NCI-H2227 (cell line): ENCODE results near the gene RABGEF1.
A peak's percentile ranks its signal among the peaks of the same experiment; 100 is the strongest.
"Not testable (repeated sequence)": the region's sequence is repeated elsewhere in the genome, so short reads cannot be mapped to it uniquely, and the experiment has no call there.

Source experiments
- DNase-seq: peaks from one replicate; lab custom pipeline; 2025; ENCODE audit not compliant: unreplicated experiment; lab: John Stamatoyannopoulos, UW

RABGEF1 gene

DNA sequence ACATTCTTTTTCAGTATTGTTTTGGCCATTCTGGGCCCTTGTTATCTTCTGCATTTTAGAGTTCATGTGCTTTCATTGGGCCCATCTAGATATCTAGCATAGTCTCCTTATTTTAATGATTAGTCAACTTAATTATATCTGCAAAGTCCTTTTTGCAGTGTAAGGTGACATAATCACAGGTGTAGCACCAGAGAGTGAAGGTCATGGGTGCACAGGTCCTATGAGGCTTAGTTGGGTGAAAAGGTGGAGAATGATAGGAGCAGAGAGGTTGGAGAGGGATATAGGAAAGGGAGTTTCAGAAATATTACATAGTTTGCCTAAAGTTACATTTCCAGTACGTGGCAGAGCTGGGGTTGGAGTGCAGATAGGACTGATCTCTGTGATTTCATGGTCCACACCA is 24.4 kb downstream of the RABGEF1 start:
- DNase-seq = not testable (repeated sequence)

DNA sequence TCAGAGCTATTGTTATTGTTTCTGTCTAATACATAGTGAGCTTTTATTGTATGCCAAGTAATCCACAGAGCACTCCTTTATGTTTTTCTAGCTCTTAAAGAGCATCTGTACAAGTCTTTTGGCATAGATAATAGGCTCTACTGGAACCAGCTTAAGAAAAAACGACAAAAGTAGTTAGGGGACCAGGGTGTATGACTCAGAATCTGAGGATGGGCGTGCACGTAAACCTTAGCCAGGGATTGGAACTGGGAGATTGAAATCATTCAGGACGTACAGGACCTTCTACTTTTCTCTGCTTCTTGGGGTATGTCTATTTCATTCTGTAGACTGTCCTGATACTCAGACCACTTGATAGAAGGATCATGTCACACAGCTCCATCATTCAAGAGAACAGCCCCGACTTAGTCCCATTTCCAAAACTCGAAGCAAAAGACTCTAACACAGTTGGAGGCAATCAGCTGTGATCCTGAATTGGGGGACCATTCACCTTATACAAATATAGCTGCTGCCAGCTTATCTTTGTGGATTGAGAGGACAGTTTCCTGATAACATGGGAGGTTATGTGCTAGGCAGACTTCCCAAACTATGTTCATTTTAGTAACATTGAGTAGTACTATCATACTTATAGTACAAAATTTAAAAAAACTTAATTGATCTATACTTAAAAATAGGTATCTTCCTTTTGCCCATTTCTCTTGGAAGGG is 24.9 kb downstream of the RABGEF1 start:
- DNase-seq = not testable (repeated sequence)

DNA sequence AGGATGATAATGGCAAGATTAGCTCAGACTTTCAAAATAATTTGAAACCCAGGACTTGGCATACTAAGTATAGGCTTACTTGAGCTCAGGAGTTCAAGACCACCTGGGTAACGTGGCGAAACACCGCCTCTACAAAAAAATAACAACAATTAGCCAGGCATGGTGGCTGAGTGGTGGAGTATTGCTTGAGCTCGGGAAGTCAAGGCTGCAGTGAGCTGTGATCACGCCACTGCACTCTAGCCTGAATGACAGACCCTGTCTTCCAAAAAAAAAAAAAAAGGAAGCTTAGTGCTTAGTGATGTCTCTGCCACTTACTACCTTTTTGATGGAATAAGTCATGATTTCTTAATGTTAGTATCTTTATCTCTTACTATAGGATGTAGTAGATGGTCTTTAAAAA is 25.5 kb downstream of the RABGEF1 start:
- DNase-seq = no peak

DNA sequence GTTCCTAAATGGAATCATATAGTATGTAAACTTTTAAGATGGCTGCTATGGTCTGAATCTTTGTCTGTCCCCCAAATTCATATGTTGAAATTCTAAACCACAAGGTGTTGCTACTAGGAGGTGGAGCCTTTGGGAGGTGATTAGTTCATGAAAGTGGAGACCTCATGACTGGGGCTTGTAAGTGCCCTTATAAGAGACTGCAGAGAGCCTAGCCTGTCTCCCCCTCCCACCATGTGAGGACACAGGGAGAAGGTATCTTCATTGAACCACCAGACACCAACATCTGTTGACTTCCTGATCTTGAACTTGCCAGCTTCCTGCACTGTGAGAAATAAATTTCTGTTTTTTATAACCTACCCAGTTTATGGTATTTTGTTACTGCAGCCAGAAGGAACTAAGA is 27.0 kb downstream of the RABGEF1 start:
- not testable (repeated sequence) for DNase-seq

DNA sequence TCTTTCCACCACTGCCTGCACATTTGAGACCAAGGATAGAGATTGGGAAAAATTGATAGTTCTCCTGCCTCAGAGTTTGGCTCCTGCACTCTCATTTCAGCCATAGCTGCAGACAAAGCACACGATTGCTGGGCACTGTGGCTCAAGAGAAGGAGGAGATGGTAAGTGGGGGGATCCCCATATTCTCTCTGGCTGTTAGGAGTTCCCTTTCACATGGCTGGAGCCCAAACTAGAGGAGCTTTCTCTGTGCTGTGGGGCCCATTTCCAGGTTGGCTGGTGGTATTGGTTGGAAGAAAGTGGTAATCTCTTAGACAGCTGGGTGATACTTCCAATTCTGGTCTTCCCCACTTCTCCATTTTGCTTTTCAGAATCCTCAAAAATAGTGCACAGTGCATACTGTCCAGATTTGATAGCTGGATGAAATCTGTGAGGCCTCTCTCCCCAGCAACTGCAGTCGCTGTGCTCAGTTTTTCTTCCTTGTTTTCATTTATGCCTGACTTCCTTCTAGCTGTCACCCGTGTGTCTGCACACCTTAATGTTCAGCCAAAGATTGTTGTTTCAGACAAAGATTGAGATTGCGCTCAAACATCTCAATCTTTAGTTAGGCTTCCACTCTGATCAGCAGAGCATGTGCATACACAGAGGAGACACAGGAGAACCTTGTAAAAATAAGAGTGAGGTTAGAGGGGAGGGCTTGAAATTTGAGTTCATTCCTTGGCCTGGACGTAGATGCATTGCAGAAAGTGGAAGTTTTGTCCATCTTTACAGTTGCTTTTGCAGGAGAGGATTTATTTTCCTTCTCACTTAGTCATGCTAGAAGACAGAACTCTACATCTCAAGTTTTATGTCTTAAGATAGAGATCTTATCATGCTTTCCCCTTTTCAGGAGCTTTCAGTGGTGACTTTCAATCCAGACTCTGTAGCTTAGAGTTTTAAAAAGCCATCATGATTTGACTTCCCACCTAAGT is 28.6 kb downstream of the RABGEF1 start:
- no peak for DNase-seq

DNA sequence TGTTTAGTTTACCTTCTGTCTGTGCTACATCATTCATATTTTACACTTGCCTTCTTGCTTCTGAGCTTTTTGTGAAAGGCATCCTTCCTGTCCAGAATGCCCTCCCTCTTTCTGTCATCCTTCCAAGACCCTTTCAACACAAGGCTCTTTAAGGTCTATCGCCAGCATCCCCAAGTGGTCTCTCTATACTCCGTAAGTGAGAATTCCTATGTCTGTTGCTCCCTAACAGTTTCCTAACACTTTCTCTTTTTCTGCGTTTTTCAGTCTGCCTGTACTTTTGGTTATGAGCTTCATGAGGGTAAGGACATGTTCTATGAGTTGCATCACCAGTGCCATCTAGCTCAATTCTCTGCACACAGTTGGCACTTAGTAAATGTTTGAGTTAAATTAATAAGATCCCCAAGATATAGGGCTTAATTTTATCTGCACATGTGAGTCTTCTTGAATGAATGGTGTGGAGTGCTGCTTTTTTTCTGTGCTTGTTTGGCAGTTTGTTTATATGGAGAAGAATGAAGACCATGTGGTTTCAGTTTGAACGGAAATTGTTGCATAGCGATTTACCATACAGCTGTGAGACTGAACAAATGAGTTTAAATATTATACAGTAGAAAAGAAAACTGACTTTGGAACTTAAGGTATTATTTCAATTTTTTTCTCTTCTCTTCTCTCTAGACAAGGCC is 29.4 kb downstream of the RABGEF1 start:
- no peak for DNase-seq

DNA sequence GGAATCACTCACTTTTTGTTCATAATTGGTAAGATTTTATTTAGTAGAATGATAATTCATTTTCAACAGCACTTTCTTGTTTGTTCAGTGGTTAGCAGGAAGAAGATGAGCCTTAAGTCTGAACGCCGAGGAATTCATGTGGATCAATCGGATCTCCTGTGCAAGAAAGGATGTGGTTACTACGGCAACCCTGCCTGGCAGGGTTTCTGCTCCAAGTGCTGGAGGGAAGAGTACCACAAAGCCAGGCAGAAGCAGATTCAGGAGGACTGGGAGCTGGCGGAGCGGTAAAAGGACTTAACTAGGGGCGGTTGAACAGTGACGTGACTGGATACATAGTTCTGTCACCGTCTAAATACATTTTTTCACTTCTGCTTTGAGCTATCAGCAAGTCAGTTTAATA is 31.3 kb downstream of the RABGEF1 start:
- peak; percentile 16 for DNase-seq

DNA sequence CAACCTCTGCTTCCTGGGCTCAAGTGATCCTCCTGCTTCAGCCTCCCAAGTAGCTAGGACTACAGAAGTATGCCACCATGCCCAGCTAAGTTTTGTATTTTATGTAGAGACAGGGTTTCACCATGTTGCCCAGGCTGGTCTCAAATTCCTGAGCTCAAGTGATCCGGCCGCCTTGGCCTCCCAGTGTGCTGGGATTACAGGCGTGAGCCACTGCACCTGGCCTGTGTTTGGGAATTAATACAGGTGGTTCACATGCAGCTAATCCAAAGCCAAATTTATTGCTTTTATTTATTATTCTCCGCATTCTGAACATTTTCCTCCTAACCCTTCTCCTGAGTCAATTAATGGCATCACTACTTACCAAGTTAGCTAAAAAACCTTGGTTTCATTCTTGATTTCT is 33.2 kb downstream of the RABGEF1 start:
- not testable (repeated sequence) for DNase-seq

DNA sequence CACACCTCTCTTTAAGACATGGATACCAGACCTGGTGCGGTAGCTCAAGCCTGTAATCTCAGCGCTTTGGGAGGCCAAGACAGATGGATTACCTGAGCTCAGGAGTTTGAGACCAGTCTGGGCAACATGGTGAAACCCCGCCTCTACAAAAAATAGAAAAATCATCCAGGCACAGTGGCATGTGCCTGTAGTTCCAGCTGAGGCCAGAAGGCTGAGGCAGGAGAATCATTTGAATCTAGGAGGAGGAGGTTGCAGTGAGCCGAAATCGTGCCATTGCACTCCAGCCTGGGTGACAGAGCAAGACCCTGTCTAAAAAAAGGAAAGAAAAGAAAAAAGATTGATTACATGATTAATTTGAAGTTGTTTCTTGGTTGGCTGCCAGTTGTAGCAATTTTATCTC is 35.9 kb downstream of the RABGEF1 start:
- not testable (repeated sequence) for DNase-seq

DNA sequence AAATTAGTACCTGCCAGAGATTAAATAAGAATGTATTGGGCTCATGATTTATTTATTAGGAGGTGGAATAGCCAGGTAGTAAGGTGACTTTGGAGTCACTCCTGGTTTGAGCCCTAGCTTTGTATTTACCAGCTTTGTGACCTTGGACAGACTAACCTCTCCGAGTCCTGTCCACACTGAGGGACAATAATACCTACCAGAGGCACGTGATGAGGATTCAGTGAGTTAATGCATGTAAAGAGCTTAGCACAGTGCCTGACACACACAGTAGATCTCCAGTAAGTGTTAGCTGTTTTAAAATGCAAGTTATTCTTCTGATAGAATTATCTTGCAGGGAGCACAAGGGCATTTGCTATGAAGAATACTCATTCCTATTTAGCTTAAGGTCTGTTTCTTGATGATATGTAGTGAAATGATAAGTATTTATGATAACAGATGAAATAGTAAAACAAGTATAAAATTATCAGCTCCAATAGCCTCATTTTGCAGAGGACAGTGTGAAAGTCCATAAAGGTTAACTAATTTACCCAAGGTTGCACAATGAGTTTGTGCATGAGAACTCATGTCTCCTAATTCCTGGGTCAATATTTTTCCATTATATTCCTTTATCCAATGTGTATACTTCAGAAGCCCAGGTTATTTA is 36.4 kb downstream of the RABGEF1 start:
- no peak for DNase-seq

DNA sequence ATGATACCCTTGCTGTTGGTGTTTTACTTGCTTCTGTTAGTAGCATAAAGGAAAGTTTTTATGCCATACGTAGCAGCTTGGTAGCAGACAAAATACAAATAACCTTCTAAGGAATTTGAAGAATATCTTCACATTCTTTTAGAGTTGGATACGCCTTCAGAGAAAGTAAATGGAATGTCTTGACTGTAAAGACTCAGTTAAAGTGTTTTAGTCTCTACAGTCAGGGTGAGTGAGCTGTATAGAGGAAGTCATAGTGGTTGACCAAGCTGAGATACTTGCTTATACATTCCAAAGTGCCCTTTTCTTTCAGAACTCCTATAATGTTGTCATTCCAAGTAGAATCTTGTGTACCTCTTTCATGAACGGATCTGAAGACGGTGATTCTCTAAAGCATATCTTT is 37.7 kb downstream of the RABGEF1 start:
- DNase-seq = no peak

DNA sequence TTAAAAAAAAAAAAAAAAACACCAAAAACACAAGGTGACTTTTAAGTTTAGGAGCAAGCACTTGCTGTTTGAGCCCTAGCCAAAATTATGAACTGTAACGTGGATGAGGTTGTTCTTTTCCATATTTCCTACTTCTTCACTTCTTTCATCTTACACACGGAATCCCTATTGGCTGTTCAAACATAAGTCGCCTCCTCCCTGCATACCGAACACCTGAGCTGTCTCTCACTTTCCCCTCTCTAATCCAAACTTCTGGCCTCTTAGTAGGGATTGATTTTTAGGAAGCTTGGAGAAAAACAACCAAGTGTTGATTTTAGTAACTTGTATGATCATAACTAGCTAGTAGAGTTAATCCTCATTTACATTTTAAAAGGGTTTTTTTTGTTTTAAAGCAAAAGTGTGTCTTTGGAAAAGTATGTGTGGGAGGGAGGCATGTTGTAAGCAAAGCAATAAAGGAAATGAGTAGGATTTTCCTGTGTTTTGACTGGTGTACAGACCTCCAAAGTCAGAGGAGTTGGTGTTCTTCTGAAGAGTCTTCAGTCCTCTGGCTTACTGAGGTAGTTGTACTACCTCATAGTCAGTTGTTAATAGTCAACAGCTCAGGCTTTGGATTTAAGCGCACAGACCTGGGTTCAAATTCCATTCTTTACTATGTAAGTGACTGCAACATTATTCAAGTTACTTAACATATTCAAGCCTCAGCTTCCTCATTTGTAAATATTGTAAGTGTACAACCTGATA is 39.3 kb downstream of the RABGEF1 start:
- no peak for DNase-seq

DNA sequence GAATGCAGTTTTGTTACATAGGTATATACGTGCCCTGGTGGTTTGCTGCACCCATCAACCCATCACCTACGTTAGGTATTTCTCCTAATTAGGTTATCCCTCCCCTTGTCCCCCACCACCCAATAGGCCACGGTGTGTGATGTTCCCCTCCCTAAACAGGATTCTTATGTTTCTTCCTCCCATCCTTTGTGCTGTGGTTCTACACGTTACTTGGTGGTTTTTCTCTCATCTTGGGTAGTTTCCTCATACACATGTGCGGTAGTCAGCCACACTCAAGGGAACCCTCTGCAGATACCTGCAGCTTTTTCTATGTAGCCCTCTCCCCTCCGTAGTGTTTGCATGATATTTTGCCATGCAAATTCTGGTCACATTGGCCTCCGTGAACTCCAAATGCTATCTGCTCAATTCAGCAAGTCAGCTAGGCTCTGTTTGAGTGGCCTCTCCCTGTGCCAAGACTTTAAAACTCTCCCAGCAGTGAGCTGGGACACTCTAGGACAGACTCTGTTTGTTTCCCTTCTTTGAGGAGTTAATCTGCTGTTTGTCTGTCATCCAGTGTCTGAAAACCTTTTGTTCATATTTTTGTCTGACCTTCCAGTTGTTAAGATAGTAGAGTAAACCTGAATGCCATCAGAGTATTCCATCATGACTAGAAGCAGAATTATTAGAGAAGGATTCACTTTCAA is 41.0 kb downstream of the RABGEF1 start:
- no peak for DNase-seq

DNA sequence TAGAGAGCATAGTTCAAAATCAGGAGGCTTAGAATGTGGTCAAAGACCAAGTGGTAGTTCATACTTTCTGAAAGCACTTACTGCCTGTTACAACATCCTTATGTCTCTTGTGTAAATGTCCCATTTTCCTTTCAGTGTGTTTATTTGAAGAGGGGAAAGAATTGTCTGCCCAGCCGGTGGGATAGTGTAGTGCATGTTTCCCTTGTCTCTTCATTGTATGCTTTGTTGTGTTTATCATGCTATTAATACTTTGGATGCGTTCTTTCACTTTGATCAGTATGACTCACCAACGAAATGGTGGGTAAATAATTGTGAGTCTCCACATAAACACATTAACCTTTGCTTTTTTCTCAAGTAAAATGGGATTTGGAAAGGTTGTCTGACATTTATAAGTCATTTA is 42.3 kb downstream of the RABGEF1 start:
- not testable (repeated sequence) for DNase-seq

DNA sequence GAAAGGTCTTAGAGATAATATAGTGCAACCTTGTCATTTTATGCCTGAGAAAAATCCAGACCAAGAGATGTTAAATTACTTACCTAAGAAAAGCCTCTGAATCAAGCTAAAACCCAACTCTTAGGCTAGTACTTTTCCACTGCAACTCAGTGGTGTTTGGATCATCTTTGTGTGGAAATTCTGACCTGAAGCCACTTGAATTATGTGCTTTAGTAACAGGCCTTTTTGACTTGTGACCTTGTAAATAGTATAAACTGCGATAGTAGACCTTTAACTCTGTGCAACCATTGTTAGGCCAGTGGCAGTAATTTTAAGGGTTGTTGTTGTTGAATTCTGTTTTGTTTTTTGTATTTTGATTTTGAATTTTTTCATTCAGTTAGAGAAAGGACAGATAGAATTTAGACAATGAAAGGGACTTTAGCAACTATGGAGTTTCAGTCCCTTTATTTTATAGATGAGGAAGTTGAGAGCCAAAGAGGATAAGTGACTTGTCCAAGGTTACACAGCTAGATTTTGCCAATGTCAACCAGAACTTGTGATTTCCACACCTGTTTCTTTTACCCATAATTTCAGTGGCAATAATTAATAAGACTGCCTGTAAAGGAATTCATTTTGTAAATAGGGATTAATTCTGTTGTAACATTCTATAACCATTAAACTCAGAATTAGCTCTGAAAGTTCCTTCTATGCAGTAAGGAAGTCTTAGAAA is 43.5 kb downstream of the RABGEF1 start:
- DNase-seq = not testable (repeated sequence)

DNA sequence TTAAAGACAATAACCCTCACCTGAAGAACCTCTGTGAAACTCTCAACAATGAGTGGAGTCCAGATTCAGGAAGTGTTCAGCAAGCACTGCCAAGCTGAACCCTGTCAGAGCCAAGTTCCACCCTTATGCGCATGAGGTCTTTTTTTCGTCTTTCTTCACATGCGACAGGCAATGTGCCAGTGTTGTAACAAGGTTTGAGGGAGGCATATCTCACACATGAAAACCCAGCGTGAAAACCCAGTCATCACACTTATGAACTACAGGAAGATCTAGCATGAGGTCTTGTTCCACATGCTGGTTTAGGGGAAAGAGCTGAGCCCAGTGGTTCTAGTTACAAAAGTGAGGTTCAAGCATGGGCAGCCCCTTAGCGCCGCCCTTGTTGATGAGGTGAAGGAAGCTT is 49.7 kb downstream of the RABGEF1 start:
- DNase-seq = no peak

DNA sequence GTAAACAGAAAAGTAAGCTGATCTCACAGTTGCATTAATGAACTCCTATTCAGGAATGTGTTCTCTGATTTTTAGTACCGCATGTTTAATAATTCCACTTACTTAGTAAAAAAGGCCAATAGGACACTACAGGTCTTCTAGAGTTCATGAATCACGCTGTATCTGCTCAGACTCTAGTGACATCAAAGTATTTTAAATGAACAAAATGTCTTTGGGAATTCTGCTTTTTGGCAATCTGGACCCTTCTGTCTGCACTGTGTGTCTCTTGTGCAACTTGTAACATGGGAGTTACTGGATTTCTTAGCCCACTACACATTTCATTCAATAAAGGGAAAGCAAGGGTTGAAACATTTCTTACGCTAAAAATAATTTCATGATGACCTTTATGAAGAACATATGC is 50.2 kb downstream of the RABGEF1 start:
- DNase-seq = no peak

DNA sequence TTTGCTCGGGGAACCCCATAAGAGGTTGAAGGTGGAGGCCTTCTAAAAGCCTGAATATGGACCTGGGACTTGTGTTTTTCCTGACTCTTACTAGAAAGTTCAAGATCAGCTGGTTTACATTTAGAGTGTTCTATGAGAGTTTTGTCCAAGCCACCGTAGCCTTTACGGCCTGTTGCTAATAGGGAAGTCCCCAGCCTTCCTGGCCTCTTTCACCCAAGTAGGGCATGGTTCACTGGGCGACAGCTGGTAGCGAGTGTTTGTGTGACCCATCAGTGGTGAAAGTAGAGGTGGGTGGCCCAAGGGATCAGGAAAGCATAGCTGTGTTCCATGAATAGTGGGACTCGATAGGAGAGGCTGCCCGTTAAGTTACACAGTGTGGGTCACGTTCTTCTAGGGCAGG is 60.1 kb downstream of the RABGEF1 start:
- DNase-seq = no peak

DNA sequence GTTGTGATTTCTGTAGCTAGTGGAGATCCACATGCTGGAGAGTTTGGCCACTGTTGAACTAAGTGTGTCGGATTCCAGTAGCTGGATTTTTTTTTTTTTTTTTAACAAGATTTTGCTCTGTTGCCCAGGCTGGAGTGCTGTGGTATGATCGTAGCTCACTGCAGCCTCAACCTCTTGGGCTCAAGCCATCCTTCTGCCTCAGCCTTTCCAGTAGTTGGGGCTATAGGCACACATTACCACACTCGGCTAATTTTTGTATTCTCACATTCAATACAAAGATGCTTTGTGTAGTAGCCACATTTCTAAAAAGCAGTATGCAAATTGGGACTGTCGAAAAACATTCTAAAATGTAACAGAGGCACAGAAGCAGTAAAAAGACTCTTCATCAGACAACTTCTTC is 63.5 kb downstream of the RABGEF1 start:
- DNase-seq = no peak
